Tongue (tissue), 2 donors: Measurements from ENCODE around the gene ZMIZ1. TPM values are rescaled to one million over a fixed set of nuclear protein-coding genes. Genes with fewer than 3 reads are reported as not detected.

Experiments
- DNase-seq: peaks from one replicate; pipeline ENCODE4 v3.0.0-alpha.2; 2015
- total RNA-seq: library from RNA; depleted of rRNA; stranded (reverse); fragments of >200 nt; gene quantifications from one replicate; pipeline ENCODE4 v1.2.3, GENCODE V29; 2014

ZMIZ1 gene
- total RNA-seq, 1 donor from 2014 or later = 31.6 TPM

- no peak for DNase-seq
Measured at GRCh38 chr10:79119306-79119705, 50.5 kb downstream of the ZMIZ1 start.

GRCh38 chr10:79123547-79123963 lies 54.8 kb downstream of the ZMIZ1 start:
- peak; percentile 96 for DNase-seq

GRCh38 chr10:79124066-79124465 lies 55.3 kb downstream of the ZMIZ1 start:
- DNase-seq = no peak

DNA sequence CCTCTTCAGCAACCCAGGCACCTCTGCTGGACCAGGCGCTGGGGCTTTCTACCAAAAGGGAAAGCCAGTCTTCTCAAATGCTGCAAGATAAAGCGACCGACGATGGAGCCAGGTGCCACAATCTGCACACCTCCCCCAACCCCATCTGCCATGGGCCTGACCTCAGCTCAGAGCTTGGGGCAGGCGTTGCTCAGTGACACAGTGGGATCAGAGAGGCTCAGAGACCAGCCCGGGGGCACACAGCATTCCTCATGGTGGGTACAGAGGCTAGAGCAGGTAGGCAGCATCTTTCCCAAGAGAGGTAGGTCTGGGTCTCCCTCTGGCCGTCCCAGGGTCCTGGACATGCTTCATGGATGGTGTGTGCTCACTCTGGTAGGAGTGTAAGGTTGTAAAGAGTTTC lies 56.3 kb downstream of the ZMIZ1 start:
- DNase-seq = no peak

GRCh38 chr10:79126351-79127080 lies 57.8 kb downstream of the ZMIZ1 start:
- DNase-seq = no peak

- DNase-seq = no peak
Measured at GRCh38 chr10:79127151-79127961, 58.6 kb downstream of the ZMIZ1 start.

- no peak for DNase-seq
Measured at GRCh38 chr10:79128241-79128922, 59.6 kb downstream of the ZMIZ1 start.

- DNase-seq = no peak
Measured at GRCh38 chr10:79128923-79129305, 60.1 kb downstream of the ZMIZ1 start.

DNA sequence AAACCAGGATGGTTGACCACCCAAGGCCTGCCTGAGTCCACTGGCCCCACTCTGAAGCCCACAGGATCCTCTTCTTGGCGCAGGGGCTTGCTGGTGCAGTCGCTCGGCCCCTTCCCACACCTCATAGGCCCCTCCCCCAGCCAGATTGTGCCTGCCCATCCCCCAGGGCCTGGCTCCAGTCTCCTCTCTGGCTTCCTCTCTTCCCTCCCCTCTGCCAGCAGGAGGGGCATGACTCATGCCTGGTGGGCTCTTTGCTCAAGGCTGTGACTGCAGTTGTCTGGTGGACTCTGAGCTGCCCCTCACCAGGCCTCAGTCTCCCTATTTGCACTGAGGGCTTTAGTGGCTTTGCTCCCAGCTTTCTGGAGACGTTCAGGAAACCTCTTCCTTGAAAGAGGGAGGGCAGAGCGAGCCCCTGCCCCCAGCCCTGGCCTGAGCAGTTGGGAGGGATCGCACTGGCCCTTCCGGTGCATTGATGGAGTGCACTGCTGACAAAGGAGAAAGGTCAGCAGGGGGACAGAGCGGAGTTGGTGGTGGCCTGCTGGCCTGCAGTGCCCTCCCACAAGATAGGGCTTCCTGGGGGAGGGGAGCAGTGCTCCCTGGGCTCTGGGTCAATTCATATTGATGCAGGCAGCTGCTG lies 60.7 kb downstream of the ZMIZ1 start:
- DNase-seq = peak; percentile 65

- no peak for DNase-seq
Measured at GRCh38 chr10:79130255-79130654, 61.5 kb downstream of the ZMIZ1 start.

DNA sequence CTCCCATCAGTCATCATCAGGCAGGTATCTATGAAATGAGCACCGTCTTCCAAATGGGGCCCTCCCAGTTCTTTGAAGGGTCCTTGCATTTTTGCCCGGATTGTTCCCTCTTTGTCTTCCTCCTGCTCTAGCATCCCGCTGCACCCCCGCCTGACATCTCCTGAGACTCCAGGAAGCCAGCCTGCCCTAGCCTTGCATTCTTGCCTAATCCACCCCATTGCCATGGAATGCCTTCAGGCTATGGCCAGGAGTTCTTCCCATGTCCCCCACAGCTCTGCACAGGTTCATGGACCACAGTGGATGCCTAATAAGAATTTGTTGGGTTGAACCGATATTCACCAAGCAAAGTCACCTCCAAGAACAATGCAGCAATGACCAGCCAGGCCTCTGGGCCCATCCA lies 62.1 kb downstream of the ZMIZ1 start:
- DNase-seq = no peak

GRCh38 chr10:79131836-79132631 lies 63.3 kb downstream of the ZMIZ1 start:
- DNase-seq = no peak

GRCh38 chr10:79132681-79133381 lies 64.1 kb downstream of the ZMIZ1 start:
- no peak for DNase-seq

DNA sequence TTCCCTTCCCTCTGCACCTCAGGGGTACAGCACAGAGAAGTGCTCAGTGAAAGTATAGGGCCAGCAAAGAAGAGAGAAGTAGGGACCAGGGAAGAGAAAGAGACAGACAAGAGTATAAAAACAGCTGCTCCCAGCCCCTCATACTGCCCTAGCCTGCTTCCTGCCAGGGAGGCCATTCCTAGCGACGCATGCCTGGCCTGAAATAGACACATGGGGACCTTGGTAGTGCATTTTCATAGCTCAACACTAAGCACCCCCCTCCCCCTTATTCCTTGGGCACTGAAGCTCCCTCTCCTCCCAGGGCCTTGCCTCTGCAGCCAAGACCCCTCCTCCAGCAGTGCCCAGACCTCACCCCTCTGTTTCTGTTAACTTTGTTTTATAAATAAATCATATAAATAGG lies 64.7 kb downstream of the ZMIZ1 start:
- DNase-seq = peak; percentile 78

DNA sequence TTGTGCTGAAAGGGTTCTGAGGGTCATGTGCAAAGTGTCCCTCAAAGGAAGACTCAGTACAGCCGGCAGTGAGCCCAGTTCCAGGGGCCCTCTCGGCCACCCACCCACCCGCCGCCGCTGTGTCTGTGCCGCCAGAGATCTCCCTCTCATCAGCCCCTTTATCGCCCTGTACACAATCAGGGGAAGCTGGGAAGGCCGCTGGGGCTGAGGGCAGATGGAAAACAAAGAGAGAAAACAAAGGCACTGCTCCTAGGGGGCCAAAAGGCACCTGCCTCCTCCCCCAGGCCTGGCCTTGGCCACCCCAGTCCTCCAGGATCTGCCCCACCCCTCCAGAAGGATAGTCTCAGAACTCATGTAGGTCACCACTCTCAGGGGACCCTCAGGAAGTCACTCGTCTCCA lies 67.0 kb downstream of the ZMIZ1 start:
- no peak for DNase-seq

DNA sequence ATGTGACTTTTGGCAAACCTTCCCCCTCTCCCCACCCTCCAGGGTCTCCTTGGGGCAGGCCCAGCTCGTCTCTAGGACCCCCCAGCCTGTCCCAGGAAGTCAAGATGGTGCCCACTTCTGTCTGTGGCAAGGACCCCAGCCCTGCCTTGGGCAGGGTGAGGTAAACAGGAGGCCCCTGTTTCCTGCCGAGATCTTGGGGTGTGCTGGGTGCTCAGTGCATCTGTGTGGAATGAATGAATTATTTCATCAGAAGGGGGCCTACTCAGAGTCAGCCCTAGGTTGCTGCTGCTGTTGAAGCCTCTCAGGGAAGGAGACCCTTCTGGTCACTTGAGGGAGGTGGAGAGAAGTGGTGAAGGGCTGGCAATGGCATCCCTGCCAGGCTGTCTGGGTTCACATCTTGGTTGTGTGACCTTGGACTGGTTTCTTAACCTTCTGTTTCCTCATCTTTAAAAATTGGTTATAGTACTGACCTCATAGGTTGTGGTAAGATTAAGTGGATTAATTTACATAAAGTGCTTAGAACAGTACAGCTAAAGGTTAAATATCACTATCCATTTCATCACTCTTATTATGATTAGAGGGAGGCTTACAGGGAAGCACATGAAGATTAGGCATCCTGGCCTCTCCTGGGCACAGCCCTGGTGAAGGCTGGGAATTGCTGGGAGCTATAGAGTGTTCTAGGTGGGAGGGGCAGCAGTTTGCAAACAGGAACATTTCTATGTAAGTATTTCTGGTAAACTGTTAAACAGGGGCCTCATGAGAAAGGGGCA lies 67.7 kb downstream of the ZMIZ1 start:
- no peak for DNase-seq

DNA sequence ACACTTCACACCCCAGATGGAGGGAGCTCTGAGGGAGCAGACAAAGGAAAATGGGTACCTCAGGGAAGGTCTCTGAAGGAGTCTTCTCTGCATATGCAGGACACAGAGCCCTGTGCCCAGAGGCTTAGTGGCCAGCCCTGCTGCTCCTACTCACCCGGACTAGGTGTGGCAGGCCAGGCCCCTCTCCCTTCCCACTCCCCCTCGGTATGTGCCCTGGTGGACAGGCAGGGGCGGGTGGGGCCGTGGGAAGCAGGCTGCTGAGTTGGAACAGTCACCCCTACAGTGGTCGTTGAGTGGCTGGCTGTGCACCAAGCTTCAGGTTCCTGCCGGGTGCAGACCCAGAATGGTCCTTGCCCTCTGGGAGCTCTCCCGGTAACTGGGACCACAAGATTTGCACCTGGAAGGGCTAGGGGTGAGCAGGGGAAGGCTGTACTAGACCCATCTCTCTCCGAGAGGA lies 68.6 kb downstream of the ZMIZ1 start:
- DNase-seq = no peak

GRCh38 chr10:79137826-79138225 lies 69.1 kb downstream of the ZMIZ1 start:
- peak; percentile 87 for DNase-seq

- DNase-seq = no peak
Measured at GRCh38 chr10:79138449-79139123, 69.8 kb downstream of the ZMIZ1 start.
